HG03520 (cell line): ENCODE measurements around the gene KRTAP12-3.
"Not testable (repeated sequence)": the region's sequence is repeated elsewhere in the genome, so short reads cannot be mapped to it uniquely, and the experiment has no call there.

ENCODE experiments used
- ATAC-seq: cut with Tn5 transposase; IDR thresholded peaks from one replicate; pipeline ENCODE4 v1.9.1; 2021; ENCODE audit warnings: mild to moderate bottlenecking, moderate library complexity; ENCODE audit not compliant: unreplicated experiment

Gene KRTAP12-3

DNA sequence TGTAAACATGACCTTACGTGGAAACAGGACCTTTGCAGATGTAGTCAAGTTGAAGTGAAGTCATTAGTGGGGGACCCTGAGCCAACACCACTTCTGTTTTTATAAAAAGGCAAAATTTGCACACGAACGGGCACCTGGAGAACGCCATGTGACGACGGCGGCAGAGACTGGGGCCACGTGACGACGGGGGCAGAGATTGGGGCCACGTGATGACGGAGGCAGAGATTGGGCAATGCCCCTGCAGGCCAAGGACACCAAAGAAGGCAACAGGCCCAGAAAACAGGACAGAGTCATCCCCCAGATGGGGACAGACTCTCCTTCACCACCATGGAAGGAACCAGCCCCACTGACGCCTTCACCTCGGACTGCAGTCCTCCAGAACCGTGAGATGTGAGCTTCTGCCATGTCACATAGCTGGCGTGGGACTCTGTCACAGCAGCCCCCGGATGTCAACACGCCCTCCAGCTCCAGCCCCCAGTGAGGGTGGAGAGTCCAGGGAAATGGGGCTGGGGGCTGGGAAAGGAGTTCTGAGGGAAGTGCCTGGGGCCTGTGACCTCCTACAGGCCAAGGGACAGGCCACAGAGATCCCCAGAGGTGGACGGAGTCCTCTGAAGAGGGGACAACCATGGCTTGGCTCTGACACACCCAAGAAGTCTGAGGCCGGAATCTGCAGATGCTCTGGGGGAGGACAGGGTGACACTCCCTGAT lies 7.3 kb upstream of the KRTAP12-3 start:
- ATAC-seq: no peak

DNA sequence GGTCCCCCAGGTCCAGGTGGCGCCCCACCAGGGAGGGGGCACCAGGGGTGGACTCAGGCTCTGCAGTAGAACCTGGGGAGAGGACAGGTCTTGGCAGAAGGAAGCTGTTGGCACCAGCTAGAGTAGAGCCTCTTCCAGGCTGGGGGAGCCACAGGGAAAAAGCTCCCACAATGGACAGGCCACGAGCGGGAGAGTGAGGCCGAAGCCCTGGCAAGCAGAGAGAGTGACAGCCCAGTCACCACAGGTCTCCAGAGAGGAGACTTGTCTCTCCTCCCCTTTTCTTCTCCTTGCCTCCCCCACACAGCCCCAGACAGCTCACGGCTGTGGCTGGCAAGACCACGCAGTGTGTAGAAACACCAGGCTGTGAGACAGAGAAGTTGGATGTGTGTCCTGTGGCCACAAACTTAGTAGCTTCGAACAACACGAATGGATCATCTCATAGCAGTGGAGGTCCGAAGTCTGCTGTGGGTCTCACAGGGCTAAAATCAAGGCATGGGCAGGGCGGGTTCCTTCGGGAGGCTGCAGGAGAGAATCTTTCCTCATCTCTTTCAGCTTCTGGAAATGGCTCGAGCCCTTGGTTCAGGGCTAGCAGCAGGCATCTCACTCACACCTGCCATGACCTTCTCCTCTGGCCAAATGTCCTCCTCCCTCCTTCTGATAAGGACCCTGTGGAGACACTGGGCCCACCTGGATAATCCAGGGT lies 6.6 kb upstream of the KRTAP12-3 start:
- no peak for ATAC-seq

DNA sequence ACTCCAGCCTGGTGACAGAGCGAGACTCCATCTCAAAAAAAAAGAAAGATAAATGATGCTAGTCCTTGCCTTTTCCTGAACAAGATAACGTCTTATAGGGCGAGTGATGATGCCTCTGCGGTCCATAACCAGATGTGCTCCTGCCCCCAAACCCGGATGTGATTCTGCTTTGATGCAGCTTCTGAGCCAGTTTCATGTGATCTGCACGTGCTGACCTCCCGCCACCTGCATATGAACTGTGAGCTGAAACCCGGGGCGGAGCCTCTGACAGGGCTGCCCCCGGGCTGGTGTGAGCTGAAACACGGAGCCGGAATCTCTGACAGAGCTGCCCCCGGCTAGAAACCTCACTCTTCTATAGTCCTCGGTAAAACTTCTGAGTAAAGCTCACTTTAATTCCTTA lies 4.6 kb upstream of the KRTAP12-3 start:
- no peak for ATAC-seq

DNA sequence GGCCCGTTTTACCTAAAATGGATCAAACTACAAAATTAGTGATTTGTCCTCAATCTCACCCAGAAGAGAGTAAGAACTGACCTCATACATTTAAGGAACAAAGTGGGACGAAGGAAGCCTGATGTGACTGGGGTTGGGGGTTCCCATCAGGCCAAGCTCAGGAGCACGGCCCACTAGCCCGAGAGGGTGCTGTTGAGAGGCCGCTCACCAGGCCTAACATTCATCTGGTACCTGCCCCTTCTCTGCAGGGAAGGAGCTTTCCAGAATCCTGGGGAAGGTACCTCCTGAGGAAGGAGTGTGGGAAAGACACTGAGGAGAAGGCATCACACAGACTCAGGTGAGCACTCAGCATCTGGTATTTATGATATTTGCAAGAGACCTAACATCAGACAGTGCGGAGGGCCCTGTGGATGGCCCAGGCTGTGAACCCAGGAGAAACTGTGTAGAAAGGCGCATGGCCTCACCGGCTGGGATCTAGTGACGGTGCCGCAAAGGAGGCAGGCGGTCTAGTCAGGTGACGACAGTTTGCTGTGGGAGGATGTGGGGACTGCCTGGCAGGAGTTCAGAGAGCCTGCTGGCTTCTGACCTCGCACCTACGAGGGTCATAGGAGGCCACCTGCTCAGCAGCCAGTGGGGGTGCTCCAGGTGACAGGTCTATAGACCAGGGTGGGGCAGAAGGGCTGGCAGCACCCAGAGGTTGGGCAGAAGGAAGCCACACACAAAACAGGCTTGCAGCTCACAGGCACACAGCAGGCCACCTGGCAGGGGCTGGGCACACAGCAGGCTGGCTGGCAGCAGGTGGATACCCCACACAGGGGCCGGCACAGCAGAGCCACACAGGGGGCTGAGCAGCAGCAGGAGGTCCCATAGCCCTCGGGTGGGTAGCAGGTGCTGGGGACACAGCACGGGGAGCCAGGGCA lies 3.8 kb upstream of the KRTAP12-3 start:
- ATAC-seq: no peak

DNA sequence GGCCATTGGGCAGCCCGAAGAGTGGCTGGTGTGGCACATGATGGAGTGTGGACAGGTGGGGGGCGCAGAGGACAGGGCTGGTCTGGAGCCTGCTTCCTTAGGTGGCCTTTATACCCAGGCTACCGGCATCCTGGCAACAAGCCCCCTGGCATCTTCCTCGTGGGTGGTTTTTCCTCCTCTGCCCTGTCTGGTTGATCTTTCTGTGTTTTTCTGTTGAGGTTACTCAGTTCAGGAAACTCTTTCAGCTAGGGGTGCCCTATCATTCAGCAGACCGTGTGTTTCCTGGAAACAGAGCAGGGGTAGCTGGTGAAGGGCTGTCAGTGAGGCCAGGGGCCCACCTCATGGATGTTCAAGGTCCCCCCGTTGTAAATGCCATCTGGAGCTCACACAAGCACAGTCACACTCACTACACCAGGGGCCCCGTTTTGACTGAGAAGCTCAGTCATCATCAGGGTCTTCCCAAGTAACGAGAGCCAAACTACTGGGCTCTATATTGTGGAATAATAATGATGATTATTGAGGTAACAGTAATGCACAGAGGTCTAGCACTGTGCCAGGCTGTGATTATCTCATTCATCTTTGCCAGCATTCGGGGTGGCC lies 3.1 kb upstream of the KRTAP12-3 start, which contains the start of gene KRTAP12-4:
Gene KRTAP12-4 (minus strand): TSS at position 84 of the 600 bp plus-strand sequence. CDS start 45 bp downstream, at position 39.
- no peak for ATAC-seq

DNA sequence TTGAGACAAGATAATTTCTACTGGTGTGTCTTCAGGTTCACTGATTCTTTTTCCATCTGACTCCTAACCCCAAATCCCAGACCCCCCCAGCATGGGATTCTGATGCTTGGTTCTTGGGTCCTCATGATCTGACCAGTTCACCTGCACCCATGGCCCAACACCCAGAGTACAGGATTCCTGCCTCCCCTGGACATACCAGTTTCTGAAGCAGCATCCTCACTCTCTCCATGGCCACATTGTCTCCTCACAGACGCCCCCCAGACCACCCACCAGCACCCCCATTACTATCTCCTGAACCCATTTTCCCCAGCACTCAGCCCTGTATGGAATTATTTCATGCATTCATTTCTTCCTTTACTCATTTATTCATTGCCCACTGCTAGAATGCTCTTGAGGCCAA lies 864 bp upstream of the KRTAP12-3 start:
- ATAC-seq: no peak

DNA sequence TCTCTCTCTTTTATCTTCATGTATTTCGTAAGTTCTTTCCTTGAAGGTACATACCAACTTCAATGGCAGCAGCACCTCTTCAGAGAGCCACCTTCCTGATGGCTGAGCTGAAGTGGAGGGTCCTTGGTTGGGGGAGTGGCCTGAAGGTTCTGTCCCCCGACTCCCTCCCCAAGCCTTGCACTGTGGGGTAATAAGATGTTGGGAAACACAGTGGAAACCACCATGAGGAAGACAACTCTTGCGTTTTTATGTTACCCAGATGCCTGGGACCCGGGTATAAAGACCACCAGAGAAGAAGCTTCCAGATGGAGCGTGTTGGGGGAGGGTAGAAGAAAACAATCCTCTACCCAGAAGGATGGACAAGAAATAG lies 794 bp downstream of the KRTAP12-3 start:
- ATAC-seq: no peak

DNA sequence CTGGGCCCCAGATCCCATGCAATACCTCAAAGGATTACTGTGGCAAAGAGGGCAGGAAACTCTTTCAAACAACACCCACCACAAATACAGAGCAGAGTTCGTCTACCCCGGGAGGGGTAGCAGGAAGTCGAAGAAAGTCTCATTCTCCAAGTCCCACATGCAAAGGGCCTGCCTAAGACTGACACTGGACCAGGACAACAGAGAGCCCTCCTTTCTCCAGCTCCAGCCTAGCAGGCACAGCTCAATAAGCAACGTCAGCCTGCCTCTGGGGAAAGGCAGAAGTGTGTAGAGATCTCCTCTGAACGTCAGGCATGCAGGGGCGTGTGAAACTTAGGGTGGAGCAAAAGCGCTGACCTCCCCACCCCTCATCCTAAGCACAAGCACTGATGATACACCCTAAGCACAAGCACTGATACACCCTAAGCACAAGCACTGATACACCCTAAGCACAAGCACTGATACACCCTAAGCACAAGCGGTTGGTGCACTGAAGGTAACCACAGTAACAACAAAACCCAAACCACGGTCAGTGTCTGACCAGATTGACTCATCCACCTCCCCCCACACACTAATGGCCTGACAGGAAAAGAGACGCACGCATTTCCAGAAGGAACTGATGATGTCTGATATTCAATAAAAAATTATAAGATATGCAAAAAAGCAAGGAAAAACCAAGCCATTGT lies 1.3 kb downstream of the KRTAP12-3 start:
- ATAC-seq: no peak

DNA sequence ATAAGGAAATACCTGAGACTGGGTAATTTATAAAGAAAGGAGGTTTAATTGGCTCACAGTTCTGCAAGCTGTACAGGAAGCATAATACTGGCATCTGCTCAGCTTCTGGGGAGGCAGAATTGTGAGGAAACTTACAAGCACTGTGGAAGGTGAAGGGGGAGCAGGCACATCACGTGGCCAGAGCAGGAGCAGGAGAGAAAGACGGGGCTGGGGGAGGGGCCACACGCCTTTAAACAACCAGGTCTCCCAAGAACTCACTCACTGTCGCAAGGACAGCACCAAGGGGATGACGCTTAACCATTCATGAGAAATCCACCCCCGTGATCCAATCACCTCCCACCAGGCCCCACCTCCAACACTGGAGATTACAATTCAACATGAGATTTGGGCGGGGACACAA lies 3.8 kb downstream of the KRTAP12-3 start:
- not testable (repeated sequence) for ATAC-seq

DNA sequence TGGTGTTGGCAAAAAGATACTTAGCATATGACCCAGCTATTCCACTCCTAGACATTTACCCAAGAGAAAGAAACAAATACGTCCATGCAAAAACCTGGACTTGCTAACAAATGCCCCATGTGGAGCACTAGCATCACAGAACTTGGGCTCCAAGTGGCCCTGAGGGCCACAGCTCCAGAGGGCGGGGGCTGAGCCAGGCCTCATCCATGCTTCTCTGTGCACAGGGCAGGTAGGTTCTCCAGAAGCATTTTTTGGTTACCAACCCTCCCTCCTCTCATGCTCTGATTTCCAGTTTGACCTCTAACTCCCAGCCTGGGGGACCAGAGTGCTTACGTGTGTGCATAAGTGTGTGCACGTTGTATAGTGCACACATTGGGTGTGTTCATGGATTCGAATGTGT lies 7.0 kb downstream of the KRTAP12-3 start:
- no peak for ATAC-seq

DNA sequence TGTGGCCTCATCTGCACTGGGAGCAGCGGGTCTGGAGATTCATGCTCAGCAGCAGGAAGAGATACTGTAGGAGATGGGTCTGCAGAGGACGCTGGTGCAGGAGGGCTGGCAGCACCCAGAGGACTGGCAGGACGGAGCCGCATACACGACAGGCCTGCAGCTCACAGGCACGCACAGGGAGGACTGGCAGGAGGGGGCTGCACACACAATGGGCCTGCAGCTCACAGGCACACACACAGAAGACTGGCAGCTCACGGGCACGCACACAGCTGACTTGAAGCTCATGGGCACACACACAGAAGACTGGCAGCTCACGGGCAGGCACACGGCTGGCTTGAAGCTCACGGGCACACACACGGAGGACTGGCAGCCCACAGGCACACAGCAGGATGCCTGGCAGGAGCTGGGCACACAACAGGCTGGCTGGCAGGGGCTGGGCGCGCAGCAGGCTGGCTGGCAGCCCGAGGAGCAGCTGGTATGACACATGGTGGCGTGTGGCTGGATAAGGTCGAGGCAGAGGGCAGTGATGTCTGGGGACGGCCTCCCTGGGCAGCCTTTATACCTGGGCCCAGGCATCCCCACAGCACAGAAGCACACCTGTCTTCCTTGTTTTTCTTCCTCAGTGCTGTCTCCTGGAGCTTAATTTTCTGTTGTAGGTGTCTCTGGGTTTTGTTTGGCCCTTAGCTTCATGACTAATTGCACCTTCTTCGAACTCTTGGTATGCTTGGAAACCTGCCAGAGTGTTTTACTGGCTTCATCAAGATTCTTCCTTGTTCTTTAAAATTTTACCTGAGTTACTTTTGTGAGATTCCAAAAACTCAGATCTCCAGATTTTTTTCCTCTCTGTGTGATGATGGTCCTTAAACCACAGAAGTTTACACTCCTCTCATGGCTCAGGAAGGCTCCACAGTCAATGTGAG lies 8.9 kb downstream of the KRTAP12-3 start, which contains the start of gene KRTAP12-2:
Gene KRTAP12-2 (minus strand): TSS at position 527 of the 920 bp plus-strand sequence. CDS start 41 bp downstream, at position 486.
- ATAC-seq: no peak

DNA sequence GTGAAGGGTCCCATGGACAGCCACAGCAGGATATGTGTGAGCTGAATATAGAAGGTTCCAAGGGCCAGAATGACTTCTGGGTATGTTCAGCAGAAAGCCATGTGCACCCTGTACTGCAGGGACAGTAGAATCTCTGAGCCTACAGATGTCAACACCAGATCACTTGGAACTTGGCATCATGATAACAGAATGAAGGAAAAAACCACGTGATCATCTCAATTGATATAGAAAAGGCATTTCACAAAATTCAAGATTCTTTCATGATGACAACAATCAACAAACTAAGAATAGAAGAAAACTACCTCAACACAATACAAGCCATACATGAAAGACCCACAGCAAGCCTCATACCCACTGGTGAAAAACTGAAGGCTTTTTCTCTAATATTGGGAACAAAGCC lies 9.9 kb downstream of the KRTAP12-3 start:
- ATAC-seq: no peak

DNA sequence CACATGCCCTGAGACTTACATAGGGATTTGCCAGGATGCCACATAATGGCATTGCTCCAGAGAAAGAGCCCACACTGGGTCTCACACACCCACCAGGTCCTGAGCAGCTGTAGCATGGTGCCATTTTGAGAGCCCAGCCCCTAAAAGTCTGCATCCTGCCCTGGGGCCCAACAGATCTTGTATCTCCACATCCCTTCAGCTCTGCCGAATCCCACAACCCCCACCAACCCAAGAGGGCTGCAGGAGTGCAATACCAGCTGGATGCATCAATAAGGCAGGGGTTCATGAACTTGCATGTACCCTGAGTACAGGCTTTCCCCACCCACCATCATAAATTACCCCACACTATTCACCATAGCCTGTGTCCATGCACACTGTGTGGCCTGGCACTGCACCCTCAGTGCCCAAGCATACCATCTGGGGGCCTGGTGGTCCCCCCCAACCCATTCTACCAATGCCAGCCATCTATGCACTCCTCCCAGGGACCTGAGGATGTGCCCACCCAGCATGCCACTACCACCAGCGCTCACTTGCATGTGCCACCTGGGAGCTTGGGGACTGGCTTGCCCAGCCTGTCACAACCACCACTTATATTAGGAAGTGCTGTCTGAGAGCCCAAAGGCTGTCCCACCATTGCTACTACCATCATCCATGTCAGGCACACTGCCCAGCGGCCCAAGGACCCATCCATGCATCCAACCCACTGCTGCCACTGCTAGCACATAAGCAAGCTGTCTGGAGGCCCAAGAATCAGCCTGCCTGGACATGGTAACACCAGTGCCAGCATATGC lies 13.1 kb downstream of the KRTAP12-3 start:
- no peak for ATAC-seq

DNA sequence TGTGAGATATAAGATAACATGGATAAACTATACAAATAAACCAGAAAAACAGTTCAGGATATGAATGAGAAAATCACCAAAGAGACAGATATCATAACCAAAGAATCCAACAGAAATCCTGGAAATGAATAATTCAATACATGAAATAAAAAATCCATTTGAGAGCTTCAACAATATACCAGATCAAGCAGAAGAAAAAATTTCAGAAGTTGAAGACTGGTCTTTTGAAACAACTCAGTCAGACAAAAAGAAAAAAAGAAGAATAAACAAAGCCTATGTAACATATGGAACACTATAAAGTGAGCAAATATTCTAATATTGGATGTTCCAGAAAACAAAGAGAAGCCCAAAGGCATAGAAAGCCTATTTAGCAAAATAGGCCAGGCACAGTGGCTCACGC lies 14.2 kb downstream of the KRTAP12-3 start:
- no peak for ATAC-seq

DNA sequence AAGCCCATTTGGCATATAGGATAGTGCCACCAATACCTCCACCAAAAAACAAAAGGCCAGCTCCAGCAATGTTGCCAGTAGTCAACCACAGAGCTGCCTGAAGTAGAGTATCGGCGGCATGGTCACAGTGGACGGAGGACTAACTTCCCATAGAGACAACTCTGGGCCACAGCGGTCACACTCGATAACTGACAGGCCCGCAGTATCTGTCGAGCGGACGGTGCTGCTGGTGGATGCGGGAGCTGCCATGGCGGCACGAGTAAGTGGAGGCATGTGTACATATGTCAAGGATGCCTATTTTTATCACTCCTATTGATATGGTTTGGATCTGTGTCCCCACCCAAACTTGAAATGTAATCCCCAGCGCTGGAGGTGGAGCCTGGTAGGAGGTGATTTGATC lies 20.1 kb downstream of the KRTAP12-3 start:
- ATAC-seq: no peak

DNA sequence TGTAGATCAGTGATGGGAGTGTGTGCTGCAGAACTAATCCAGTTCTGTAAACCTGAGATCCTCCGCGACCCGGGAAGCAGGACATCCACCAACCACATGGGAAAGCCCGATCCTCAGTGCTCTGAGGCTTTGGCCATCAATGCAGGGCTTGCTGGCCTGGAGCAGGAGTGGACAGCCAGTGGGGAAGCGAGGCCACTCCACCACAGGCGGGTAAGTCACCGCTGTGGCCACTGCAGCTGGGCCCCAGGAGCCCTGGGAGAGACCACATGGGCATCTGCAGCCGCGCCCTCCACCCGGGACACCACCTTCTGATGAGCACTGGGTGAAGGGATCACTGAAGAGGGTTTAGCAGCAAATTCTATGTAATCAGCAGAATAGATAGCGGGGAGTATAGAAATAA lies 23.4 kb downstream of the KRTAP12-3 start:
- no peak for ATAC-seq

DNA sequence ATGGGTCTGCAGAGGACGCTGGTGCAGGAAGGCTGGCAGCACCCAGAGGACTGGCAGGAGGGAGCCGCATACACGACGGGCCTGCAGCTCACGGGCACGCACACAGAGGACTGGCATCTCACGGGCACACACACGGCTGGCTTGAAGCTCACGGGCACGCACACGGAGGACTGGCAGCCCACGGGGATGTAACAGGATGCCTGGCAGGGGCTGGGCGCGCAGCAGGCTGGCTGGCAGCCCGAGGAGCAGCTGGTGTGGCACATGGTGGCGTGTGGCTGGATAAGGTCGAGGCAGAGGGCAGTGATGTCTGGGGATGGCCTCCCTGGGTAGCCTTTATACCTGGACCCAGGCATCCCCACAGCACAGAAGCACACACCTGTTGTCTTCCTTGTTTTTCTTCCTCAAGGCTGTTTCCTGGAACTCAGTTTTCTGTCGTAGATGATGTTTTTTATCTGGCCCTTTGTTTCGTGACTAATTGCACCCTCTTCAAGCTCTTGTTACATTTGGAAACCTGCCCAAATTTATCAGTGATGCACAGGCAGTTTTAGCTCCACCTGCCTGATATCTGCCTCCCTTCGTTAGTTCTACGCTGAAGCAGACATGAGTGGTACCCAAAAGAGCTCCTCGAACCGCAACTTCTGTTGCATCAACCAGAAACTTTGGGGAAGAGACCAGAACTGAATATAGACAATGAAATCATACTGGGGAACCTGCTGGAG lies 24.3 kb downstream of the KRTAP12-3 start, which contains the start of gene KRTAP12-1:
Gene KRTAP12-1 (minus strand): TSS at position 303 of the 719 bp plus-strand sequence. CDS start 40 bp downstream, at position 263.
- ATAC-seq: no peak
